HepG2 (cell line): ENCODE data around the gene SPTBN5. TPM values are rescaled to one million over a fixed set of nuclear protein-coding genes. Genes with fewer than 3 reads are reported as not detected.
A peak's percentile ranks its signal among the peaks of the same experiment; 100 is the strongest.

ENCODE experiments used
- ATAC-seq: fragments of 200-7000 bp; cut with Tn5 transposase; 3 replicates; pipeline ENCODE4 v1.9.1; 2020; ENCODE audit warnings: mild to moderate bottlenecking, moderate library complexity
- BruUV-seq: library from RNA; stranded (reverse); fragments of 400-500 nt; replicated peaks from 2 replicates; lab custom pipeline; 2021; lab: Mats Ljungman, UMichigan
- CTCF ChIA-PET: fragments of 300-600 bp; formaldehyde crosslinking; extraction: SDS; loops from one replicate; lab custom pipeline; 2021; ENCODE audit warnings: low total read pairs, inconsistent platforms, low intra/inter-chr PET ratio; lab: Yijun Ruan, JAX
- POLR2A ChIA-PET: fragments of 350-600 bp; sonication (Branson Sonifier 250); formaldehyde crosslinking; loops from one replicate; lab custom pipeline; 2020; ENCODE audit warnings: antibody characterized with exemption, inconsistent platforms; lab: Yijun Ruan, JAX
- DNase-seq: peaks from one replicate; pipeline ENCODE4 v3.0.0-alpha.2; 2015; ENCODE audit warnings: low spot score
- FAIRE-seq: peaks from 3 replicates; lab custom pipeline; 2011; peaks lifted over from hg19 to GRCh38; lab: Jason Lieb, UNC
- H2AFZ ChIP-seq: one replicate; pipeline ENCODE4 v1.6.1; 2011; ENCODE audit warnings: low read length, inconsistent platforms
- H3K27ac ChIP-seq: fragments of 300-600 bp; 3 replicates; pipeline ENCODE4 v1.8.0; 2011; ENCODE audit warnings: mixed run types, mild to moderate bottlenecking, mixed read lengths, low read length, inconsistent platforms; ENCODE audit not compliant: insufficient read depth; ENCODE audit errors: extremely low read length
- H3K27me3 ChIP-seq, 2 experiments: fragments of 200-600 bp in 1 of 2; 2 replicates in 1 of 2; 3 replicates in 1 of 2; pipeline versions ENCODE4 v1.6.0 to v1.8.0; 2011; ENCODE audit warnings: low read length in 2 of 2, mild to moderate bottlenecking in 2 of 2, moderate library complexity in 2 of 2, inconsistent platforms in 1 of 2; ENCODE audit not compliant: insufficient read depth in 2 of 2, control insufficient read depth in 1 of 2
- H3K36me3 ChIP-seq, 2 experiments: fragments of 200-600 bp in 1 of 2; replicated peaks in 1 of 2; 2 replicates in 1 of 2; 3 replicates in 1 of 2; pipeline versions ENCODE4 v1.5.1 to v1.8.0; 2011; ENCODE audit warnings: low read length in 2 of 2, inconsistent platforms in 1 of 2; ENCODE audit not compliant: insufficient read depth in 2 of 2, control insufficient read depth in 1 of 2
- H3K4me1 ChIP-seq: 2 replicates; pipeline ENCODE4 v1.5.1; 2012; ENCODE audit warnings: low read length, inconsistent platforms; ENCODE audit not compliant: insufficient read depth
- H3K4me2 ChIP-seq: 2 replicates; pipeline ENCODE4 v1.6.0; 2011; ENCODE audit warnings: low read depth, low read length, inconsistent platforms
- H3K4me3 ChIP-seq, 3 experiments: fragments of 200-600 bp in 1 of 3; sonication (generic), shearing (Covaris generic) in 1 of 3; replicated peaks in 1 of 3; 2 replicates each; pipeline ENCODE4 v1.5.1; 2011 to 2016; ENCODE audit warnings: low read length in 3 of 3, inconsistent platforms in 2 of 3, low read depth in 2 of 3, mild to moderate bottlenecking in 2 of 3, control low read depth in 1 of 3, mixed read lengths in 1 of 3; ENCODE audit not compliant: insufficient read depth in 1 of 3
- H3K79me2 ChIP-seq: one replicate; pipeline ENCODE4 v1.6.1; 2011; ENCODE audit warnings: low read length, inconsistent platforms; ENCODE audit not compliant: insufficient read depth
- H3K9ac ChIP-seq: 2 replicates; pipeline ENCODE4 v1.6.0; 2011; ENCODE audit warnings: mild to moderate bottlenecking, low read depth, low read length, inconsistent platforms; ENCODE audit not compliant: insufficient read depth
- H3K9me3 ChIP-seq: 2 replicates; pipeline ENCODE4 v1.5.1; 2012; ENCODE audit warnings: mild to moderate bottlenecking, low read length
- H4K20me1 ChIP-seq: 2 replicates; pipeline ENCODE4 v1.6.0; 2011; ENCODE audit warnings: inconsistent platforms, mild to moderate bottlenecking, low read length, moderate library complexity; ENCODE audit not compliant: insufficient read depth
- CENPX ChIP-seq: sonication (generic); formaldehyde crosslinking; IDR thresholded peaks from 2 replicates; pipeline ENCODE4 v1.9.0; 2021; ENCODE audit warnings: mild to moderate bottlenecking, missing genetic modification reagents, moderate library complexity
- HCFC1 ChIP-seq: fragments of 150-350 bp; IDR thresholded peaks from 2 replicates; pipeline ENCODE4 v1.6.1; 2014; ENCODE audit warnings: low read depth, low read length
- HIC2 ChIP-seq: sonication (generic); formaldehyde crosslinking; IDR thresholded peaks from 2 replicates; pipeline ENCODE4 v1.9.0; 2022; ENCODE audit warnings: low read depth, missing genetic modification reagents
- HINFP ChIP-seq: sonication (generic); formaldehyde crosslinking; IDR thresholded peaks from 2 replicates; pipeline ENCODE4 v1.4.0; 2020; ENCODE audit warnings: low read depth, mild to moderate bottlenecking, missing genetic modification reagents
- JDP2 ChIP-seq: sonication (generic); formaldehyde crosslinking; IDR thresholded peaks from 2 replicates; pipeline ENCODE4 v1.8.1; 2022; ENCODE audit warnings: missing genetic modification reagents, borderline replicate concordance
- NAIF1 ChIP-seq: sonication (generic); formaldehyde crosslinking; IDR thresholded peaks from 2 replicates; pipeline ENCODE4 v1.5.0; 2020; ENCODE audit warnings: mild to moderate bottlenecking, missing genetic modification reagents, borderline replicate concordance
- NFIB ChIP-seq: sonication (generic); formaldehyde crosslinking; IDR thresholded peaks from 2 replicates; pipeline ENCODE4 v1.9.0; 2021; ENCODE audit warnings: missing genetic modification reagents, mild to moderate bottlenecking, borderline replicate concordance
- NR2F1 ChIP-seq, 2 experiments: fragments of 450-650 bp in 1 of 2; formaldehyde crosslinking in 1 of 2; IDR thresholded peaks; 2 replicates each; pipeline versions ENCODE4 v1.5.0 to v1.6.1; 2016 to 2020; ENCODE audit warnings: mild to moderate bottlenecking in 1 of 2, missing compliant biosample characterization in 1 of 2, missing genetic modification reagents in 1 of 2, moderate library complexity in 1 of 2
- PLSCR1 ChIP-seq: sonication (generic); formaldehyde crosslinking; IDR thresholded peaks from 2 replicates; pipeline ENCODE4 v1.5.0; 2020; ENCODE audit warnings: missing genetic modification reagents, mild to moderate bottlenecking, borderline replicate concordance
- RFXAP ChIP-seq: sonication (generic); formaldehyde crosslinking; IDR thresholded peaks from 2 replicates; pipeline ENCODE4 v1.4.0; 2020; ENCODE audit warnings: missing genetic modification reagents, borderline replicate concordance
- SP5 ChIP-seq: IDR thresholded peaks from 2 replicates; pipeline ENCODE4 v1.6.1; 2016; ENCODE audit warnings: low read depth, borderline replicate concordance
- ZFP62 ChIP-seq: sonication (generic); formaldehyde crosslinking; IDR thresholded peaks from 2 replicates; pipeline ENCODE4 v1.4.0; 2020; ENCODE audit warnings: missing genetic modification reagents
- ZNF263 ChIP-seq: sonication (generic); formaldehyde crosslinking; IDR thresholded peaks from 2 replicates; pipeline ENCODE4 v1.4.0; 2020; ENCODE audit warnings: missing genetic modification reagents
- ZNF496 ChIP-seq: sonication (generic); formaldehyde crosslinking; IDR thresholded peaks from 2 replicates; pipeline ENCODE4 v1.8.1; 2023; ENCODE audit warnings: mild to moderate bottlenecking, moderate library complexity, missing genetic modification reagents; ENCODE audit not compliant: insufficient replicate concordance
- ZNF577 ChIP-seq: sonication (generic); formaldehyde crosslinking; IDR thresholded peaks from 2 replicates; pipeline ENCODE4 v1.4.0; 2020; ENCODE audit warnings: mild to moderate bottlenecking, low read depth, missing genetic modification reagents, borderline replicate concordance
- ZNF619 ChIP-seq: sonication (generic); formaldehyde crosslinking; IDR thresholded peaks from 2 replicates; pipeline ENCODE4 v1.4.0; 2020; ENCODE audit warnings: mild to moderate bottlenecking, missing genetic modification reagents
- WGBS: methylation state at CpG from one replicate; pipeline ENCODE4 v1.1.6; 2017; ENCODE audit warnings: low lambda C conversion rate; 5-methylcytosine and 5-hydroxymethylcytosine counted together
- in situ Hi-C: cut with HindIII; loops from 2 replicates; pipeline ENCODE4 v1.10.0; 2017; ENCODE audit warnings: low pct_unique_long_range_greater_than_20kb; ENCODE audit not compliant: extremely low pct_ligation_motif_present
- intact Hi-C: fragments of 100-400 bp; cut with micrococcal nuclease; formaldehyde crosslinking; loops from one replicate; pipeline ENCODE4 v1.10.0; 2022; ENCODE audit not compliant: unreplicated experiment
- polyA plus RNA-seq, 8 experiments: library from polyadenylated mRNA; depleted of rRNA in 3 of 8; stranded (reverse) in 7 of 8; unstranded in 1 of 8; fragments of >200 nt; fragmentation: Illumina TruSeq in 4 of 8; extraction: Trizol in 4 of 8; gene quantifications; 2 replicates each; pipeline versions ENCODE4 v1.2.1 to v1.2.3, GENCODE V29; 2011 to 2016; ENCODE audit warnings: low read depth in 4 of 8, missing spikeins in 1 of 8, mixed read lengths in 1 of 8; ENCODE audit not compliant: insufficient read depth in 1 of 8
- total RNA-seq, 5 experiments: library from RNA; depleted of rRNA; stranded (reverse); fragments of >200 nt; fragmentation: Illumina TruSeq; extraction: Trizol; gene quantifications; 2 replicates each; pipeline ENCODE4 v1.2.3, GENCODE V29; 2016; ENCODE audit warnings: low read depth in 1 of 5
- TF ChIP-seq, protein P1 (sequence below): sonication (generic); formaldehyde crosslinking; conservative IDR thresholded peaks from 2 replicates; pipeline ENCODE4 v1.8.1; 2023; ENCODE audit warnings: missing genetic modification reagents

The SPTBN5 gene
- total and polyA plus RNA-seq, 2 of the 13 experiments (the other 11 are each of a cell fraction or from before 2014, with no cell fraction given), result 0.01 to 0.07 TPM

- ATAC-seq, result no peak
- H3K4me2 ChIP-seq, result peak overlapping the region; percentile 23
- in situ Hi-C loops, result no loop called here
- POLR2A ChIA-PET, result no interaction called here
- TF ChIP-seq ZNF496 (CRISPR knock-in tag), result no peak
- TF ChIP-seq CENPX, result no peak
- TF ChIP-seq ZNF263 (CRISPR knock-in tag), result no peak
- no peak for TF ChIP-seq NAIF1 (CRISPR knock-in tag)
- TF ChIP-seq JDP2 (CRISPR knock-in tag), result no peak
- TF ChIP-seq ZFP62, result no peak
- no peak for TF ChIP-seq SP5 (CRISPR knock-in tag)
- TF ChIP-seq, protein P1, sequence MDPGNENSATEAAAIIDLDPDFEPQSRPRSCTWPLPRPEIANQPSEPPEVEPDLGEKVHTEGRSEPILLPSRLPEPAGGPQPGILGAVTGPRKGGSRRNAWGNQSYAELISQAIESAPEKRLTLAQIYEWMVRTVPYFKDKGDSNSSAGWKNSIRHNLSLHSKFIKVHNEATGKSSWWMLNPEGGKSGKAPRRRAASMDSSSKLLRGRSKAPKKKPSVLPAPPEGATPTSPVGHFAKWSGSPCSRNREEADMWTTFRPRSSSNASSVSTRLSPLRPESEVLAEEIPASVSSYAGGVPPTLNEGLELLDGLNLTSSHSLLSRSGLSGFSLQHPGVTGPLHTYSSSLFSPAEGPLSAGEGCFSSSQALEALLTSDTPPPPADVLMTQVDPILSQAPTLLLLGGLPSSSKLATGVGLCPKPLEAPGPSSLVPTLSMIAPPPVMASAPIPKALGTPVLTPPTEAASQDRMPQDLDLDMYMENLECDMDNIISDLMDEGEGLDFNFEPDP (CRISPR knock-in tag), result no peak
- TF ChIP-seq PLSCR1 (CRISPR knock-in tag), result no peak
- TF ChIP-seq RFXAP (CRISPR knock-in tag), result no peak
- TF ChIP-seq HIC2 (CRISPR knock-in tag), result no peak
- TF ChIP-seq HCFC1, result no peak
- TF ChIP-seq ZNF619 (CRISPR knock-in tag), result no peak
- no peak for TF ChIP-seq NR2F1 (CRISPR knock-in tag; IDR thresholded peaks at IDR 0.05)
- TF ChIP-seq HINFP (CRISPR knock-in tag), result no peak
- TF ChIP-seq ZNF577 (CRISPR knock-in tag), result no peak
- TF ChIP-seq NFIB, result no peak
- TF ChIP-seq, all 625 proteins: peak for 0
- H3K9ac ChIP-seq, result no peak overlapping the region
- H3K27me3 ChIP-seq, result no peaks in the 10 kb centered on the region
- peaks cover 37% of the 10 kb centered on the region for H3K4me1 ChIP-seq
- no peaks in the 10 kb centered on the region for H3K9me3 ChIP-seq
- no peak overlapping the region for H2AFZ ChIP-seq
- intact Hi-C loops, result no loop called here
- H3K4me3 ChIP-seq, result no peak overlapping the region
- WGBS, result 77% methylated on average over 4 of the region's 5 CpGs
- DNase-seq (no peak), FAIRE-seq (no peak)
- CTCF ChIA-PET, result no interaction called here
- H4K20me1 ChIP-seq, result no peaks in the 10 kb centered on the region
- BruUV-seq, result no TSS peak
- no peaks in the 10 kb centered on the region for H3K36me3 ChIP-seq
- H3K79me2 ChIP-seq, result no peaks in the 10 kb centered on the region
- no peak overlapping the region for H3K27ac ChIP-seq
Observed at GRCh38 chr15:41799488-41799805, 94.4 kb downstream of the SPTBN5 start.
